ENCODE data around the gene CPED1.

The CPED1 gene

GRCh38 chr7:121197455-121197854, 208.9 kb downstream of the CPED1 start:
- Histone ChIP-seq H3K9ac (ENCODE audit: low read length) (no peak overlapping the region), H3K4me2 (ENCODE audit: low read length) (no peak overlapping the region), H3K4me1 (ENCODE audit: insufficient read depth, low read length, severe bottlenecking) (peaks cover 50% of the 10 kb centered on the region), H3K27ac (ENCODE audit: low read depth, low read length, poor library complexity, severe bottlenecking) (peak overlapping the region; percentile 1), H3K27me3 (ENCODE audit: insufficient read depth, low read length) (no peaks in the 10 kb centered on the region), H3K36me3 (ENCODE audit: insufficient read depth, low read length) (no peaks in the 10 kb centered on the region; the same call in 1 of the 2 replicates), H3K9me2 (ENCODE audit: low read depth, low read length) (no peaks in the 10 kb centered on the region), H2AFZ (ENCODE audit: low read length) (no peak overlapping the region), H3F3A (ENCODE audit: insufficient read depth, low read length) (no peaks in the 10 kb centered on the region), H4K20me1 (ENCODE audit: insufficient read depth, low read length) (no peaks in the 10 kb centered on the region), H3K79me2 (ENCODE audit: insufficient read depth, low read length) (no peaks in the 10 kb centered on the region), H3K4me3 (ENCODE audit: low read depth, low read length, poor library complexity, severe bottlenecking) (no peak overlapping the region), H3K9me3 (ENCODE audit: low read length) (no peaks in the 10 kb centered on the region)
- no peak for TF ChIP-seq CTCF (IDR thresholded peaks at IDR 0.05; ENCODE audit: low read length)
- TF ChIP-seq EZH2 (IDR thresholded peaks at IDR 0.05; ENCODE audit: borderline replicate concordance, low read length), result no peak

GRCh38 chr7:121198502-121198901, 210.0 kb downstream of the CPED1 start:
- no peak for TF ChIP-seq EZH2 (IDR thresholded peaks at IDR 0.05; ENCODE audit: borderline replicate concordance, low read length)
- no peak for TF ChIP-seq CTCF (IDR thresholded peaks at IDR 0.05; ENCODE audit: low read length)
- Histone ChIP-seq H3K9ac (ENCODE audit: low read length) (peak overlapping the region; percentile 1; the same call in 1 of the 2 replicates), H3K27ac (ENCODE audit: low read depth, low read length, poor library complexity, severe bottlenecking) (peak overlapping the region; percentile 27)

GRCh38 chr7:121202125-121202524, 213.6 kb downstream of the CPED1 start:
- Histone ChIP-seq H3F3A (ENCODE audit: insufficient read depth, low read length) (no peaks in the 10 kb centered on the region), H3K9me2 (ENCODE audit: low read depth, low read length) (no peaks in the 10 kb centered on the region), H3K79me2 (ENCODE audit: insufficient read depth, low read length) (no peaks in the 10 kb centered on the region), H3K27ac (ENCODE audit: low read depth, low read length, poor library complexity, severe bottlenecking) (no peak overlapping the region), H3K4me2 (ENCODE audit: low read length) (no peak overlapping the region), H3K9ac (ENCODE audit: low read length) (no peak overlapping the region), H3K4me1 (ENCODE audit: insufficient read depth, low read length, severe bottlenecking) (peaks cover 34% of the 10 kb centered on the region), H3K27me3 (ENCODE audit: insufficient read depth, low read length) (no peaks in the 10 kb centered on the region), H4K20me1 (ENCODE audit: insufficient read depth, low read length) (no peaks in the 10 kb centered on the region), H2AFZ (ENCODE audit: low read length) (no peak overlapping the region), H3K36me3 (ENCODE audit: insufficient read depth, low read length) (no peaks in the 10 kb centered on the region; the same call in 1 of the 2 replicates), H3K4me3 (ENCODE audit: low read depth, low read length, poor library complexity, severe bottlenecking) (no peak overlapping the region), H3K9me3 (ENCODE audit: low read length) (no peaks in the 10 kb centered on the region)
- TF ChIP-seq CTCF (IDR thresholded peaks at IDR 0.05; ENCODE audit: low read length), result no peak
- TF ChIP-seq EZH2 (IDR thresholded peaks at IDR 0.05; ENCODE audit: borderline replicate concordance, low read length), result no peak

More at GRCh38 chr7:121198502-121198901, 210.0 kb downstream of the CPED1 start:
- peak overlapping the region; percentile 8; the same call in 1 of the 2 replicates for H2AFZ ChIP-seq (ENCODE audit: low read length)
- H4K20me1 ChIP-seq (ENCODE audit: insufficient read depth, low read length), result no peaks in the 10 kb centered on the region
- H3K4me2 ChIP-seq (ENCODE audit: low read length), result peak overlapping the region; percentile 2; the same call in 1 of the 2 replicates
- H3K4me1 ChIP-seq (ENCODE audit: insufficient read depth, low read length, severe bottlenecking), result peaks cover 50% of the 10 kb centered on the region
- no peak overlapping the region for H3K4me3 ChIP-seq (ENCODE audit: low read depth, low read length, poor library complexity, severe bottlenecking)
- H3K27me3 ChIP-seq (ENCODE audit: insufficient read depth, low read length), result no peaks in the 10 kb centered on the region
- no peaks in the 10 kb centered on the region for H3K9me3 ChIP-seq (ENCODE audit: low read length)
- H3K9me2 ChIP-seq (ENCODE audit: low read depth, low read length), result no peaks in the 10 kb centered on the region
- H3K79me2 ChIP-seq (ENCODE audit: insufficient read depth, low read length), result no peaks in the 10 kb centered on the region
- no peaks in the 10 kb centered on the region; the same call in 1 of the 2 replicates for H3K36me3 ChIP-seq (ENCODE audit: insufficient read depth, low read length)
- no peaks in the 10 kb centered on the region for H3F3A ChIP-seq (ENCODE audit: insufficient read depth, low read length)

Measured in OCI-LY1 (cell line).